DOHH2 (cell line): Measurements from ENCODE around the gene NUP210L.
"Not testable (repeated sequence)": the region's sequence is repeated elsewhere in the genome, so short reads cannot be mapped to it uniquely, and the experiment has no call there.

Source experiments
- H3F3A ChIP-seq: fragments of 200-600 bp; sonication (generic), shearing (Covaris generic); 2 replicates; pipeline ENCODE4 v1.6.0; 2016; ENCODE audit warnings: antibody characterized with exemption, mild to moderate bottlenecking; ENCODE audit not compliant: control insufficient read depth, insufficient read depth
- H3K27ac ChIP-seq: fragments of 200-600 bp; sonication (generic); 2 replicates; pipeline ENCODE4 v1.5.1; 2014; ENCODE audit warnings: low read depth, mild to moderate bottlenecking, low read length, moderate library complexity
- H3K27me3 ChIP-seq: fragments of 200-600 bp; sonication (generic); 2 replicates; pipeline ENCODE4 v1.6.1; 2014; ENCODE audit warnings: mild to moderate bottlenecking, low read length, mixed read lengths; ENCODE audit not compliant: control insufficient read depth
- H3K36me3 ChIP-seq: fragments of 200-600 bp; sonication (generic); 2 replicates; pipeline ENCODE4 v1.6.1; 2014; ENCODE audit warnings: mild to moderate bottlenecking, low read length, moderate library complexity, mixed read lengths; ENCODE audit not compliant: control insufficient read depth
- H3K4me1 ChIP-seq: fragments of 200-600 bp; sonication (generic); 2 replicates; pipeline ENCODE4 v1.6.1; 2014; ENCODE audit warnings: mild to moderate bottlenecking, low read length, mixed read lengths; ENCODE audit not compliant: control insufficient read depth
- H3K4me2 ChIP-seq: fragments of 200-600 bp; sonication (generic); 2 replicates; pipeline ENCODE4 v1.6.0; 2014; ENCODE audit warnings: mild to moderate bottlenecking, low read length, moderate library complexity
- H3K4me3 ChIP-seq: fragments of 200-600 bp; sonication (generic); 2 replicates; pipeline ENCODE4 v1.5.1; 2014; ENCODE audit warnings: mild to moderate bottlenecking, low read length, mixed read lengths
- H3K79me2 ChIP-seq: fragments of 200-600 bp; sonication (generic); 2 replicates; pipeline ENCODE4 v1.6.1; 2014; ENCODE audit warnings: mild to moderate bottlenecking, low read length, mixed read lengths; ENCODE audit not compliant: control insufficient read depth
- H3K9me2 ChIP-seq: fragments of 200-600 bp; sonication (generic); replicated peaks from 2 replicates; pipeline ENCODE4 v1.6.1; 2014; ENCODE audit warnings: mild to moderate bottlenecking, low read length, mixed read lengths; ENCODE audit not compliant: control insufficient read depth
- H3K9me3 ChIP-seq: fragments of 200-600 bp; sonication (generic); 2 replicates; pipeline ENCODE4 v1.6.1; 2014; ENCODE audit warnings: antibody characterized with exemption, low read length, mixed read lengths; ENCODE audit not compliant: control insufficient read depth, insufficient read depth
- H4K20me1 ChIP-seq: fragments of 200-600 bp; sonication (generic); 2 replicates; pipeline ENCODE4 v1.6.0; 2014; ENCODE audit warnings: low read depth, mild to moderate bottlenecking, antibody characterized with exemption, low read length, moderate library complexity; ENCODE audit not compliant: control insufficient read depth, insufficient read depth
- EZH2phosphoT487 ChIP-seq: fragments of 200-600 bp; sonication (generic); IDR thresholded peaks from 2 replicates; pipeline ENCODE4 v1.6.1; 2017; ENCODE audit warnings: borderline replicate concordance, mild to moderate bottlenecking, antibody characterized with exemption, low read length, moderate library complexity, mixed read lengths
- TF ChIP-seq, protein P1 (sequence below): fragments of 200-600 bp; sonication (generic); IDR thresholded peaks from one replicate; pipeline ENCODE4 v1.5.1; 2014; ENCODE audit warnings: antibody characterized with exemption, mild to moderate bottlenecking, low read depth, low read length; ENCODE audit not compliant: poor library complexity, severe bottlenecking

The NUP210L gene

GRCh38 chr1:154012129-154012528 is 142.7 kb downstream of the NUP210L start:
- Histone ChIP-seq H3K9me3 (no peaks in the 10 kb centered on the region), H3K4me1 (no peaks in the 10 kb centered on the region), H3K4me3 (no peak overlapping the region), H3K4me2 (no peak overlapping the region), H3F3A (no peaks in the 10 kb centered on the region), H3K27me3 (no peaks in the 10 kb centered on the region), H3K27ac (no peak overlapping the region), H3K9me2 (no peaks in the 10 kb centered on the region), H4K20me1 (no peaks in the 10 kb centered on the region), H3K79me2 (no peaks in the 10 kb centered on the region), H3K36me3 (no peaks in the 10 kb centered on the region)
- TF ChIP-seq, protein P1, sequence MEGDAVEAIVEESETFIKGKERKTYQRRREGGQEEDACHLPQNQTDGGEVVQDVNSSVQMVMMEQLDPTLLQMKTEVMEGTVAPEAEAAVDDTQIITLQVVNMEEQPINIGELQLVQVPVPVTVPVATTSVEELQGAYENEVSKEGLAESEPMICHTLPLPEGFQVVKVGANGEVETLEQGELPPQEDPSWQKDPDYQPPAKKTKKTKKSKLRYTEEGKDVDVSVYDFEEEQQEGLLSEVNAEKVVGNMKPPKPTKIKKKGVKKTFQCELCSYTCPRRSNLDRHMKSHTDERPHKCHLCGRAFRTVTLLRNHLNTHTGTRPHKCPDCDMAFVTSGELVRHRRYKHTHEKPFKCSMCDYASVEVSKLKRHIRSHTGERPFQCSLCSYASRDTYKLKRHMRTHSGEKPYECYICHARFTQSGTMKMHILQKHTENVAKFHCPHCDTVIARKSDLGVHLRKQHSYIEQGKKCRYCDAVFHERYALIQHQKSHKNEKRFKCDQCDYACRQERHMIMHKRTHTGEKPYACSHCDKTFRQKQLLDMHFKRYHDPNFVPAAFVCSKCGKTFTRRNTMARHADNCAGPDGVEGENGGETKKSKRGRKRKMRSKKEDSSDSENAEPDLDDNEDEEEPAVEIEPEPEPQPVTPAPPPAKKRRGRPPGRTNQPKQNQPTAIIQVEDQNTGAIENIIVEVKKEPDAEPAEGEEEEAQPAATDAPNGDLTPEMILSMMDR: no peak
- TF ChIP-seq EZH2phosphoT487: no peak

GRCh38 chr1:154006136-154006535 is 148.7 kb downstream of the NUP210L start:
- Histone ChIP-seq H3K36me3 (no peaks in the 10 kb centered on the region), H3K4me1 (no peaks in the 10 kb centered on the region), H3K79me2 (no peaks in the 10 kb centered on the region), H3K27me3 (no peaks in the 10 kb centered on the region), H3K4me3 (no peak overlapping the region), H3K9me2 (no peaks in the 10 kb centered on the region), H3K4me2 (no peak overlapping the region), H3K9me3 (no peaks in the 10 kb centered on the region), H3F3A (no peaks in the 10 kb centered on the region), H3K27ac (no peak overlapping the region), H4K20me1 (no peaks in the 10 kb centered on the region)
- no peak for TF ChIP-seq EZH2phosphoT487
- TF ChIP-seq, protein P1: no peak

- peaks cover 8% of the 10 kb centered on the region for H3F3A ChIP-seq
- H3K9me3 ChIP-seq: no peaks in the 10 kb centered on the region
- H3K9me2 ChIP-seq: no peaks in the 10 kb centered on the region
- H3K27ac ChIP-seq: no peak overlapping the region
- H3K27me3 ChIP-seq: no peaks in the 10 kb centered on the region
- TF ChIP-seq, protein P1: no peak
- TF ChIP-seq EZH2phosphoT487: no peak
- no peak overlapping the region for H3K4me2 ChIP-seq
- no peaks in the 10 kb centered on the region for H3K4me1 ChIP-seq
- H4K20me1 ChIP-seq: no peaks in the 10 kb centered on the region
- H3K36me3 ChIP-seq: peaks cover 2% of the 10 kb centered on the region
- H3K79me2 ChIP-seq: no peaks in the 10 kb centered on the region
- no peak overlapping the region for H3K4me3 ChIP-seq
These were observed 154.5 kb downstream of the NUP210L start for GRCh38 chr1:154000420-154000819.

DNA sequence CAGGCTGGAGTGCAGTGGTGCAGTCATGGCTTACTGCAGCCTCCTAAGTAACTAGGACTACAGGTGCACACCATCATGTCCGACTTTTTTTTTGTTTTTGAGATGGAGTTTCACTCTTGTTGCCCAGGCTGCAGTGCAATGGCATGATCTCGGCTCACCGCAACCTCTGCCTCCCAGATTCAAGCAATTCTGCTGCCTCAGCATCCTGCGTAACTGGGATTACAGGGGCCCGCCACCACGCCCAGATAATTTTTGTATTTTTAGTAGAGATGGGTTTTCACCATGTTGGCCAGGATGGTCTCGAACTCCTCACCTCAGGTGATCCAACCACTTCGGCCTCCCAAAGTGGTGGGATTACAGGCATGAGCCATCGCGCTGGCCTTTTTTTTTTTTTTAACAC is 158.0 kb downstream of the NUP210L start:
- Histone ChIP-seq H3K36me3 (peaks cover 37% of the 10 kb centered on the region), H3F3A (peaks cover 39% of the 10 kb centered on the region), H3K4me1 (peaks cover 15% of the 10 kb centered on the region), H3K79me2 (peaks cover 12% of the 10 kb centered on the region)
- not testable (repeated sequence) for H3K27ac ChIP-seq, H3K9me3 ChIP-seq, H3K4me3 ChIP-seq, H3K4me2 ChIP-seq, H3K9me2 ChIP-seq, H4K20me1 ChIP-seq, H3K27me3 ChIP-seq
